ENCODE measurements around the gene ZNF564. TPM values are rescaled to one million over a fixed set of nuclear protein-coding genes. Genes with fewer than 3 reads are reported as not detected.

ZNF564 gene
- total and polyA plus RNA-seq, 2 of the 8 experiments (the other 6 are each of a cell fraction or from before 2014, with no cell fraction given): 0.89 to 10.4 TPM

- ChIA-PET CTCF (ENCODE audit: partially characterized antibody) (interaction anchor here (0.6 to 4.1 kb wide), 4 partner anchors 13 to 132 kb away, joined by 3 to 24 read pairs (median 3); partner anchors contain the start of gene ZNF442), POLR2A (ENCODE audit: partially characterized antibody) (interaction anchor here (0.8 to 3.1 kb wide), 7 partner anchors 9 to 322 kb away, joined by 3 to 43 read pairs (median 4); partner anchors contain the start of genes ZNF564 and ZNF709)
- Histone ChIP-seq H3K18ac (ENCODE audit: extremely low read depth, low read length) (no peak overlapping the region), H4K5ac (ENCODE audit: insufficient read length, low read depth, low read length) (no peak overlapping the region), H3K4me2 (ENCODE audit: insufficient read depth in 1 of 2, low read depth in 2 of 2, low read length in 2 of 2) (no peak overlapping the region), H3K4me3 (ENCODE audit: extremely low read depth in 1 of 4, insufficient read depth in 2 of 4, low read depth in 3 of 4, low read length in 4 of 4) (no peak overlapping the region), H2BK15ac (ENCODE audit: low read length) (no peak overlapping the region), H3K79me2 (ENCODE audit: control insufficient read depth in 1 of 2, insufficient read depth in 2 of 2, low read length in 2 of 2) (no peaks in the 10 kb centered on the region), H3K14ac (ENCODE audit: insufficient read length) (no peak overlapping the region), H3K79me1 (ENCODE audit: low read depth, low read length) (no peaks in the 10 kb centered on the region), H3K23me2 (ENCODE audit: low read depth, low read length) (no peaks in the 10 kb centered on the region; the same call in 1 of the 2 replicates), H2BK120ac (replicated peaks; ENCODE audit: low read depth, low read length) (no peak overlapping the region), H3K27ac (ENCODE audit: low read depth, low read length) (no peak overlapping the region), H3K23ac (ENCODE audit: insufficient read length) (no peak overlapping the region), H3K36me3 (ENCODE audit: control insufficient read depth in 2 of 4, insufficient read depth in 4 of 4, low read length in 3 of 4) (no peaks in the 10 kb centered on the region), H4K8ac (ENCODE audit: extremely low read depth, insufficient read depth, low read length) (no peak overlapping the region), H3K56ac (replicated peaks; ENCODE audit: insufficient read length, low read depth, low read length) (no peak overlapping the region), H4K20me1 (replicated peaks in 1 of 2; ENCODE audit: control insufficient read depth in 1 of 2, insufficient read depth in 2 of 2, low read length in 2 of 2) (no peaks in the 10 kb centered on the region), H3K4ac (replicated peaks; ENCODE audit: insufficient read length, low read depth, low read length) (no peak overlapping the region), H2AFZ (ENCODE audit: low read length) (no peak overlapping the region), H4K91ac (replicated peaks; ENCODE audit: insufficient read length, low read length) (no peak overlapping the region), H2BK5ac (ENCODE audit: low read depth, low read length) (no peak overlapping the region), H3K9me3 (ENCODE audit: insufficient read depth in 2 of 2, low read depth in 1 of 2, low read length in 1 of 2) (no peaks in the 10 kb centered on the region; a peak in 1 of 4 replicates), H2BK12ac (ENCODE audit: low read depth, low read length) (no peak overlapping the region), H2AK5ac (ENCODE audit: low read depth, low read length) (no peak overlapping the region), H3K4me1 (replicated peaks in 1 of 4; ENCODE audit: control insufficient read depth in 3 of 4, insufficient read depth in 4 of 4, low read length in 3 of 4) (no peaks in the 10 kb centered on the region; a peak in 1 of 7 replicates), H3K9ac (replicated peaks in 1 of 4; ENCODE audit: extremely low read depth in 1 of 4, low read depth in 3 of 4, low read length in 3 of 4) (no peak overlapping the region), H3K27me3 (replicated peaks in 1 of 4; ENCODE audit: control insufficient read depth in 3 of 4, extremely low read depth in 1 of 4, insufficient read depth in 3 of 4, low read length in 3 of 4) (no peaks in the 10 kb centered on the region), H2BK20ac (ENCODE audit: low read length) (no peak overlapping the region)
- WGBS, 2 experiments (ENCODE audit: extremely low coverage in 1 of 2, insufficient coverage in 1 of 2, insufficient read length in 1 of 2, insufficient replicate concordance in 2 of 2, low coverage in 1 of 2, low lambda C conversion rate in 2 of 2, missing lambda C conversion rate in 1 of 2): 88% methylated on average over 4 of the region's 4 CpGs; no CpG with 5 or more reads in 1 of the 2 experiments
- DNase-seq (ENCODE audit: low read depth in 1 of 2, low spot score in 2 of 2) (no peak), FAIRE-seq (no peak)
- TF ChIP-seq EP300 (IDR thresholded peaks at IDR 0.05; ENCODE audit: borderline replicate concordance in 1 of 2, low read depth in 2 of 2, low read length in 2 of 2) (no peak), EZH2 (IDR thresholded peaks at IDR 0.05; ENCODE audit: low read depth, low read length, severe bottlenecking) (no peak), CBX8 (IDR thresholded peaks at IDR 0.05; ENCODE audit: borderline replicate concordance, low read depth, low read length) (no peak), BCL11A (IDR thresholded peaks at IDR 0.05; ENCODE audit: low read depth in 2 of 2, low read length in 2 of 2) (no peak)
Observed at GRCh38 chr19:12497032-12497431, 54.2 kb downstream of the ZNF564 start.
